Measurements from ENCODE around the gene BDH2.

The BDH2 gene

DNA sequence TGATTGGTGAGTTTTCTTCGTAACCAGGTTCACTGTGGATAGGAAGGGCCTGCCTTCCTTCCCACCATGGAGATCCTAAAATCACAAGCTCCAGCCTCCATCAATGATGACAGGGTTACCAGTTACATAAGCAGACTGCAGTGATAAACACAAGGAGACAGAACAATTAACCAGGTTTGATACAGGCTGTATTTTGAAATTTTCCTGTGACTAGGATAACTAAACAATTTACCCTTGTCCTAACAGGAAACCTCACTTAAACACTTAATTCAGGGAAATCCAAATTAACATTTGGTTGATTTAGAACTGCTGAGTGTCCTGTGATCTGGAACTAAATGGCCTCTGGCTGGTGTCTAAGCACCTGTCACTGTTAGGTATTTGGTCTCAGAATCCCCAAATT is 20.0 kb downstream of the BDH2 start:
- no peak for DNase-seq

GRCh38 chr4:103076747-103077347 is 22.8 kb downstream of the BDH2 start, which contains the start of gene SLC9B2:
SLC9B2 (minus strand) TSS chr4:103076761; CDS start chr4:103067550, 9,211 bp downstream.
- DNase-seq = peak in 1 of 2 donors; percentile 29

DNA sequence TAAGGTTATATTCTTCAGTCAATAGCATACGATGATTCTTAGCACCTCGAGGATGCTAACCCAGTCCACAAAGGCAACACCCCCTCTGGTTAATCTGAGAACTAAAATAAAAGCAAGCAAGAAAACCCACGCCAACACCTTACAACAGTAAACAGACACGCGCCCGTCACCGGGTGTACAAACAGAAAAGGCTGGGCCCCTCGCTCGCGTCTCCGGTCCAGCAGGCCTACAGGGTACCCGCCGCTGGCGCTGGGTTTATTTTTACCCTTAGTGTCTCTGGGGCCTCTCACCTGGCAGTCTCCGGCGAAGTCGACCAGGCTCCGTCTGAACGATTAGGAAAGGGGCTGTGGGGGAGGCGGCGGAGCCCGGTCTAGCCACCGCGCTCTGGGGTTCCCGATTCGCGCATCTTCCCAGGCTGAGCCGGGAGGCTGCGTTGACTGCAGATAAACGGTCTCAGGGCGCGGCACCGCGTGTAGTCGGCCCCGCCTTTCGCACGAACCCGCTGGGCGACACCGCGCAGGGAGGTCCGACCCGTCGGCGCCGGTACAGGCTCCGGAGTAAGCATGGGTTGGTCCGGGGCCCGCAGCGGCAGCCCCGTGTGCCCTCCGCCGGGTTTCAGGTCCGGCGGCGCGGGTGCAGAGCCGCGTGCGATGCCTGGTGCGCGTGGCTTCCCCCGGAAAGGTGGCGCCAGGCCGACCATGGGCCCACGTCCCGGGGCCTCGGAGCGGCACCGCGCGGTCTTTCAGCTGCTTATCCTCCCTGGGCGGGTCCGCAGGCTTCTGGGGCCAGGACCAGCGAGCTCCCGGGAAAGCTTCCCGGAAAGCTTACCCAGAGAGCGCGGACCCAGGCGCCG is 23.5 kb downstream of the BDH2 start:
- DNase-seq = peak in 1 of 2 donors; percentile 11

- DNase-seq = no peak
Observed at GRCh38 chr4:103075435-103075893, 24.2 kb downstream of the BDH2 start.

- peak; percentile 58 to 65 for DNase-seq
Observed at GRCh38 chr4:103074744-103075434, 24.7 kb downstream of the BDH2 start.

DNA sequence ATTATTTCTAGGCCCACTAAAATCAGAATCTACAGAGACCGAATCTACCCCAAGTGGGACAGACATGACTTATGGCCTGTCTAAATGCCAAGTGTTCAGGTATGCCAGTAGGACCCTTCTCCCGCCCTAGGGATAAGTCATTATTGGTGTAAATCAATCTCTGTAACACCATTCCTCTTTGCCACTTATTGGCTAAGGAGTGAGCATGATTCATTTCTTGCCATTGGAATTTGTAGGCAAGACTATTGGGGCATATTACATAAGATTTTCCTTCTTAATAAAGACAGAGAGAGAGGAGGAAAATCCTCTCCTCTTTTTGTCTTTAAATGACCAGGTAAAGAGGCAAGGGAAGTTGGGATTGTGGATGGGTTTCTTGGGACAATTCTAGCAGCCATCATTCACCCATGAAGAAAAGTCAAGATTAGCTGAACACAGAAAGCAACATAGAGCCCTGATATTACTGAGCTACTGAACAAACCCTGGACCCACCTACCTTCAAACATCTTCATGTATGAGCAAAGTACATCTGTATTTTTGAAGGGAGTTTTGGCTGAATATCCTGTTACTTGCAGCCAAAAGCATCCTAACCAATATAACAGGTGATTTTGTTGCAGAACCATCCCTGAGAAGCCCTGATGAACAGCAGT is 25.7 kb downstream of the BDH2 start:
- DNase-seq = no peak

DNA sequence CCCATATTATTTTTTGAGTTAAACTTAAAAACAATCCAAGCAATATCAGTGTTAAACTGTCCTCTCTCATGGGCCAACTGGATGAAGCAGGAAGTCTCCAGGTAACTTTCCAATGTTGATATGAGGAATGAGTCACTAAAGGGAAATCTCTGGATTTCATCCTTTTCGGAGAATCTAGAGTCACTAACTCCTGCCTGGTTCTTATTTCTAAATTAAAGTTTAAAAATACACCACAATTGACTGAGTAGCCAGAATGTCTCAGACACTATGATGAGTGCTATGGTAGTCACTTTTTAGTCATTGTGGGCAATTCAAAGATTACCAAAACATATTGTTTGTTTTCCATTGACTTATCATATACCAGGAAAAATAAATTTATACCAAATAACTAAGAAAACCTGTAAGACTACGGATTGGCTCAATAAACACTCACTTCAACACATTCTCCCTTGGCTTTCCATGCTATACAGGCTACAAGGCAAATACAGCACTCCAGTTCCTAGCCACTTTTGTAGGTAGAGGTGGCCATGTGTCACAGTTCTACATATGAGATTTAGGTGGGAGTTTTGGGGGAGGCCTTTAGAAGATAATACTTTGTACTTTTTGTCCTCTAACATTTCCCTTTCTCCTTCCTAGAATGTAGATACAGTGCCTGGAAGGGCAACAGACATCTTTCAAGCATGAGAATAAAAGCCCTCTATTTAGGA is 31.6 kb downstream of the BDH2 start:
- DNase-seq = no peak

DNA sequence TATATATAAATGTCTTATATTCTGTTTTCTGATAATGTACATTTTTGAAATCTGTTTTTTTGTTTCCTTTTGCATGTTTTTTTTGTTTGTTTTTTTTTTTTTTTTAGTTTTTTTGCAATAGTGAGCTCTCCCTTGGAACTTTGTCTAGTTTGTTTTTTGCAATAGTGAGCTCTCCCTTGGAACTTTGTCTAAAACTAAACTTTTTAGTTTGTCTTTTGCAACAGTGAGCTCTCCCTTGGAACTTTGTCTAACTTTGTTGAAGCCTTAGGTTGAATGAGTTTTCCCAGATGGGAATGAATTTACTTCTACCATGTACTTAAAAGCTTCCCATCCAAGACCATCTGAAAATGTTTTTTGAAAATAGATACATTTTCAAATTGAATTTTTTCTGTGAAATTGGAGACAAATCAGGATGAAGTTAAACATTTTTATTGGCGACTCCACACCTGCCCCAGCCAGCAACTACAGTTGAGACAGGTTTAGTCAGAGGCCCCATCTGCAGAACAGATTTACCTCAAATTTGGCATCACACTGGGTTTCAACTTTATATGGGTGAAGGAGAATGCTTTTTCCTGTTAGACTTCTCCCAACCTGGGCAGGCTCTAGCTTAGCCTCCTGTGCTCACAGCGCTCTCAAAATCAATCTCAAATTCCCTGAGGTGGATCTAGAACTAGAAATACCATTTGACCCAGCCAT is 39.0 kb downstream of the BDH2 start:
- DNase-seq = no peak

GRCh38 chr4:103054030-103054429 is 45.6 kb downstream of the BDH2 start:
- DNase-seq = no peak

DNA sequence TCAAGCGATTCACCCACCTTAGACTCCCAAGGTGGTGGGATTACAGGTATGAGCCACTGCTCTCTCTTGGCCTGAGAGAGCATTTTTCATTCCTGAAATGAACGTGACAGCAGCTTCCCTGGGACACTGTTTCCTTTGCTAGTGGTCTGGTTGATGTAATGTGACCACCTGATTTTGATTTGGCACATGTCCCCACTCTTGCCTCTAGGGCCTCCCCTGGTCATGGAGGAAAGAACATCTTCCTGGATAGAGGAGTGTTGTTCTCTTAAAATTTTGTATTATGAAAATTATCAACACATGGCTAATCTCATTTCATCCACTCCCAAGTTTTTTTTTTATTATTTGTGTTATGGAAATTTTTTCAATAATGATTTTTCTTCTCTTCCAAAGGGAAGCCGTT is 46.9 kb downstream of the BDH2 start:
- DNase-seq = no peak

GRCh38 chr4:103052145-103052544 is 47.5 kb downstream of the BDH2 start:
- DNase-seq = no peak

DNA sequence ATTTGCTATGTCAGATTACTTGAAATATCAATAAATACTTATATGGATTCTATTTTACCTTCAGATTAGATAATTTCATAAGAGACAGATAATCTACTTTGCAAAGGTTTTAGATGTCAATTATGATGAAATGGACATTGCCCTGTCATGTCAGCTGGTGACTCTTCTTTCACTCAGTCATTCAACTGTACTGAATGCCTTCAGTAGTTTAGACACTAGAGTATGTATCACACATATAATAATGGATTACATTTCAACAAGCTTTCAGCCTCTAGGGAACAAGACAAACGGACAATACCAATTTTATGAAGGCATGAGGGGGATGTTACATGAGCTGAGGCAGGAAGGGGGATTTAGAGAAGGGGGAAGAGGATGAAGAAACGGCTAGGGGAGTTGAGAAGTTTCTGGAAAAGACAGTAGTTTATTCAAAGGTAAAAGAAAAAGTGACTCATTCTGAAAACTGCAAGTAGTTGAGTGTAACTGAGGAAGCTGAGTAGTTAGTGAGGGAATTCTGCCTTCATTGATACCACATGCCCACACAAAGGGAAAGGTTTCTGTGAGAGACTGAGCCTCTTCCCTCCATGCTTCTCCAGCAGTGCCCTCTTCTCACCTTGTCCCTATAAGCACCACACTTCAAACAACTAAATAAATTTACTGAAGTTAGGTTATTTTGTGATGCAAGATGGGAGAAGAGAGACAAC is 48.7 kb downstream of the BDH2 start:
- no peak for DNase-seq

DNA sequence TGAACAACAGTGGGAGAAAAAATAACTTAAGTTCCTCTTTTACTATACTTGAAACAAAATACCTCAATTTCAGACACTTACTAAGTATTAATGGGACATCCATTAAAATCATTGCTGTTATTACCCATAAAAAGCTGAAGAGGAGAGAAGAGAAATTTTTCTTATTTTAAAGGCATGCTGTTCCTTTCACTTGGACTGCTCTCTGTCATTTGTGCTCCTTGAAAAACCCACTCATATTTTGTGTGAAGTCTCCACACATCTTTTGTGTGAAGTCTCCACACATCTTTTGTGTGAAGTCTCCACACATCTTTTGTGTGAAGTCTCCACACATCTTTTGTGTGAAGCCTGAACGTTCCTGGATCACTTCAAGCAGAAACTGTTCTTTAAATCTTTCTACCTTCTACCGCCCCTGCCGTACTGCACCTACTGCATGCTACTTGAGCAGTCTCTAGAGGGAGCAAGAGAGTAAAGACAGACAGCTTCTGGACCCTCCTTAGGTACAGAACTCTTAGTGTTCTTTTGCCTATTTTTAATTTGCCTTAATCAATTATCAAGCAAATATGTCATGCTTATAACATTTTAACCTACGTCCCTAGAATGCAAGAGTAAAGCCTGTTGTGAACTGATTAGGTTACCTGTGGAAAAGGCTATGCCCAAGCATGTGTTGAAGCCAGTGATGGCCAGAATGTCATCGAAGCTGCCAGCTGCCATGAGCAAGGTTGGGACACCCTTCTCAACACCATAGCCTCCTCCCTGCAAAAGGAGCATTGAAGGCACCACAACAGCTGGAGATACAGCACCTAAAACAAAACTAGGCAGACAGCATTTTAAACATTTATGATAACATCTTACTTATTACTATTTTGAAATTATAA is 53.0 kb downstream of the BDH2 start:
- DNase-seq = peak; percentile 28 to 45

DNA sequence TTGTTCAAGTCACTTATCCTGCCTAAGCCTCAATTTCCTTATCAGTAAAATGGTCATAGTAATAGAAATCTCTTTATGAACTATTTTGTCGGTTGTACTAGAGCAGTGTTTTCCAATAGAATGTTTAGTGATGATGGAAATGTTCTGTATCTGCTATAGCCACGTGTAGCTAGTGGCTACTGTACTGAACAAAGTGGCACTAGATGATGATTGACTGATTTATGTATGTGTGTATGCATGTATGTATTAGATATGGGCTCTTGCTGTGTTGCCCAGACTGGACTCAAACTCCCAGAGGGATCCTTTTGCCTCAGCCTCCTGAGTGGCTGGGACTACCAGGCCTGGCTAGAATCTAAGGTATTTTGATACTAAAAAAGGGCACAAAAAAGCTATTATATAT is 55.5 kb downstream of the BDH2 start:
- DNase-seq = no peak

GRCh38 chr4:103036169-103036568 is 63.5 kb downstream of the BDH2 start:
- DNase-seq = no peak

DNA sequence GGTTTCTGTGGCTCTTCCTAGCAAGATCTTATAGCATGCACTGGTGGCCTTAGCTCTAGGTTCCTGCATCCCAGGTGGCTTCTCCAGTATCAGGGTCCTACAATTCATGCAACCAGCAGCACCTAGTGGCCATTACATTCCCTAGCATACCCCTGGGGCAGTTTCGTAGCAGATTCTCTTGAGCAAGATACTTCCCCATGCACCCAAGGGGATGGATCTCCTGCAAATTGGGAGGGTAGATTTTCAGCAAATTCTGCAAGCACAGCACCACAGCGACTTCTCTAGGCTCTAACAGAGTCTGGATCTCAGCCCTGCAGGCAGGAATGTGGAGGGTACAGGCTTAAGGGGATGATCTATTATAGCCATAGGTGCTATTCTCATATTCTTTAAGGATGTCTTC is 67.1 kb downstream of the BDH2 start:
- DNase-seq = peak in 1 of 2 donors; percentile 11

DNA sequence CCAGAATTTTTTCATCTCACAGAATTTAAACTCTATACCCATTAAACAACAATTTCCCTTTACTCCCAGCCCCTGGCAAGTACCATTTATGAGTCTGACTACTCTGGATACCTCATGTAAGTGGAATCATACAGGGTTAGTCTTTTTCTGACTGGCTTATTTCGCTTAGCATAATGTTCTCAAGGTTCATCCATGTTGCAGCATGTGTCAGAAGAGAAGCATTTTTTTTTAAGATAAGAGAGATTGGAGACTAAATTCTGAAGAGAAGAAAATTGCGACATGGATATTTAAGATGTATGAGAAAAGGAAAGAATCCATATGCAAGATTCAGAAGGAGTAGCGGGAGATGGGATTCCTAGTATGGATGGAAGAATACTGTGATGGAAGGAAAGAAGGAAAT is 68.8 kb downstream of the BDH2 start:
- no peak for DNase-seq

DNA sequence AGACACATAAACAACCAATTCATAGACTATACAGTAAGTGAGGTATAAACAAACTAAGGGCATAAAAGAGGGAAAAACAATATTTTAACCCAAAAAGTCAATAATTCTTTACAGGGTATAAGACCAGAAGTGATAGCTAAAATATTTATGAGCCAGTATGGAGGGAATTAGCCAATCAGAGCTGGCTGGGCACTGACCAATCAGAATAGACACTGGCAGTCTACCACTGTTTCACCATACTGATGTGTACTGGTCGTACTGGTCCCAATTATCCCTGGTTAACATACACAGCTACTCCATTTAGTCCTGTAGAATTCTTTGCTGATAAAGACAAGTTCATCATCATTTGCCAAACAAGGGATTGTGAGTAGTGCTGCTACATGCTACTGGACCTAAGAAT is 70.3 kb downstream of the BDH2 start:
- DNase-seq = no peak

All from inflammatory macrophage treated with lipopolysaccharide for 1 hour (primary cell).